Upper lobe of left lung (tissue), 4 donors: ENCODE results near the gene APAF1.

Experiments used
- EP300 ChIP-seq, 4 donors: sonication (generic); formaldehyde crosslinking; IDR thresholded peaks; one replicate each; pipeline ENCODE4 v1.5.1; 2017; ENCODE audit warnings: antibody characterized with exemption in 4 of 4, control low read depth in 2 of 4
- POLR2A ChIP-seq, 4 donors: fragments of 450-650 bp; IDR thresholded peaks; one replicate each; pipeline ENCODE4 v1.5.1; 2016 to 2017; ENCODE audit warnings: antibody characterized with exemption in 4 of 4, mild to moderate bottlenecking in 2 of 4
- TF ChIP-seq, protein P1 (sequence below), 6 experiments: fragments of 450-650 bp in 4 of 6; fragments of 200-600 bp in 2 of 6; sonication (generic) in 2 of 6; IDR thresholded peaks; one replicate each; pipeline ENCODE4 v1.5.1; 2016 to 2019; ENCODE audit warnings: antibody characterized with exemption in 6 of 6

DNA sequence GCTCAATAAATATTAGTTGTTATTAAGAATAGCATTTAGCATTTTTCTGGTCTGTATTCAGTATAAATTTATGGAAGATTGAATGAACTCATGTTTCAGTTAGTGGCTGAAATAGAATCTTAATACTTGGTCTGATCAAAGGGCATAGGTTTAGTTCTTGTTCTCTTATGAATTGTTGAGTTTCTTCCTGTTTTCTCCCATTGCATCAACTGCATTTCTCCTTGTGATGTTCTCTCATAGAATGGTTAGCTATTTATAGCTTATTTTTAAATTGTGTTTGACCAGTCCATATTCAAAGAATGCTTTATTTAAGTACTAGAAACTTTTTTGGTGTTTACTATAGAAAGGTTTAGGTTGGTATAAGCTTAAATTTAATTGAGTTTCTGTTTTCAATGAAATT is 29.8 kb downstream of the APAF1 start:
- TF ChIP-seq, protein P1, sequence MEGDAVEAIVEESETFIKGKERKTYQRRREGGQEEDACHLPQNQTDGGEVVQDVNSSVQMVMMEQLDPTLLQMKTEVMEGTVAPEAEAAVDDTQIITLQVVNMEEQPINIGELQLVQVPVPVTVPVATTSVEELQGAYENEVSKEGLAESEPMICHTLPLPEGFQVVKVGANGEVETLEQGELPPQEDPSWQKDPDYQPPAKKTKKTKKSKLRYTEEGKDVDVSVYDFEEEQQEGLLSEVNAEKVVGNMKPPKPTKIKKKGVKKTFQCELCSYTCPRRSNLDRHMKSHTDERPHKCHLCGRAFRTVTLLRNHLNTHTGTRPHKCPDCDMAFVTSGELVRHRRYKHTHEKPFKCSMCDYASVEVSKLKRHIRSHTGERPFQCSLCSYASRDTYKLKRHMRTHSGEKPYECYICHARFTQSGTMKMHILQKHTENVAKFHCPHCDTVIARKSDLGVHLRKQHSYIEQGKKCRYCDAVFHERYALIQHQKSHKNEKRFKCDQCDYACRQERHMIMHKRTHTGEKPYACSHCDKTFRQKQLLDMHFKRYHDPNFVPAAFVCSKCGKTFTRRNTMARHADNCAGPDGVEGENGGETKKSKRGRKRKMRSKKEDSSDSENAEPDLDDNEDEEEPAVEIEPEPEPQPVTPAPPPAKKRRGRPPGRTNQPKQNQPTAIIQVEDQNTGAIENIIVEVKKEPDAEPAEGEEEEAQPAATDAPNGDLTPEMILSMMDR (IDR thresholded peaks at IDR 0.05) = no peak
- no peak for TF ChIP-seq POLR2A (IDR thresholded peaks at IDR 0.05)
- no peak for TF ChIP-seq EP300 (IDR thresholded peaks at IDR 0.05)
